GM18907 (cell line): ENCODE measurements around the gene NINJ1.

ENCODE experiments used
- ATAC-seq: cut with Tn5 transposase; IDR thresholded peaks from one replicate; pipeline ENCODE4 v1.9.1; 2021; ENCODE audit warnings: mild to moderate bottlenecking, moderate library complexity; ENCODE audit not compliant: unreplicated experiment

NINJ1 gene

DNA sequence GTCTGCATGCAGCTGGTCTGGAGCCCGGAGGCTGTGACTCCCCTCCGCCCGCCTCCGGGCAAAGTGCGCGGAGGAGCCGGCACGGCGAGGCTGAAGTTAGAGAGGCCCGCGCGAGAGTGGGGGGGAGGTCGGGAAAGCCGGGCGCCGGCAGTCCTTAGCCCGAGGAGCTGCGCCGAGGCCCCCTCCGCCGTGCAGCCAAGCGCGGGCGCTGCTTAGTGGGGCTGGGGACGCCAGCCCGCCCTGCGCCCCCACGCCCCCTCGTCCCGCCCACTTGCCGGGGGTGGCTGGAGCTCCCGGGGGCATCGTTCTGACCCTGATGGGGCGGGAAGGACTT is 403 bp downstream of the NINJ1 start:
- ATAC-seq, result peak; percentile 52

GRCh38 chr9:93132946-93133680 is 938 bp downstream of the NINJ1 start:
- ATAC-seq, result no peak

DNA sequence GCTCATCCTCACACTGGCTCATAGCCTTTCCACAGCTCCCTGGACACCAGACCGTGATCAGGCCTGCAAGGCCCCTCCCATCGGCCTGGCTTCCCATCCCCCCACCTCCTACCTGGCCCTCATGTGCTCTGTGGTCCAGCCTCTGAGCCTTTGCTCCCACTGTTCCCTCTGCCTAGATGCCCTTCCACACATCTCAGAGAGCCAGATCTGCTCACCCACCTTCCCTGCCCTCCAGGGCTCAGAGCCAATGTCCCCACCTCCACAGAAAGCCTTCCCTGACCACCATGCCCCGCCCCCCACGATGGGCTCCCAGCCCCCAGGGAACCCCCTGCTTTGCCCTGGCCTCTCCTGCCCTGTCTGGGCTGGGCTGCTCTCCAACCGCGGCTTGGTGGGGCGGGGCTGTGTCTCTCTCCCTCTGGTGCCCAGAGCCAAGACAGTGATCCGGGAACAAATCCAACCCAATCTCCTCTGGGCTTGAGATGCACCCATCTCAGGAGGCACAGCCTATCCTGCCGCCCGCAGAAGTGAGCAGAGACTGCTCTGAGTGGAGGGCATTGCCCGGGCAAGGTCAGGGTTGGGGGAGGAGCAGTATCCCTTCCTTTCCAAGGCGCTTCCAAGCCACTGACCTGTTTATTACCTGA is 1.6 kb downstream of the NINJ1 start:
- no peak for ATAC-seq

DNA sequence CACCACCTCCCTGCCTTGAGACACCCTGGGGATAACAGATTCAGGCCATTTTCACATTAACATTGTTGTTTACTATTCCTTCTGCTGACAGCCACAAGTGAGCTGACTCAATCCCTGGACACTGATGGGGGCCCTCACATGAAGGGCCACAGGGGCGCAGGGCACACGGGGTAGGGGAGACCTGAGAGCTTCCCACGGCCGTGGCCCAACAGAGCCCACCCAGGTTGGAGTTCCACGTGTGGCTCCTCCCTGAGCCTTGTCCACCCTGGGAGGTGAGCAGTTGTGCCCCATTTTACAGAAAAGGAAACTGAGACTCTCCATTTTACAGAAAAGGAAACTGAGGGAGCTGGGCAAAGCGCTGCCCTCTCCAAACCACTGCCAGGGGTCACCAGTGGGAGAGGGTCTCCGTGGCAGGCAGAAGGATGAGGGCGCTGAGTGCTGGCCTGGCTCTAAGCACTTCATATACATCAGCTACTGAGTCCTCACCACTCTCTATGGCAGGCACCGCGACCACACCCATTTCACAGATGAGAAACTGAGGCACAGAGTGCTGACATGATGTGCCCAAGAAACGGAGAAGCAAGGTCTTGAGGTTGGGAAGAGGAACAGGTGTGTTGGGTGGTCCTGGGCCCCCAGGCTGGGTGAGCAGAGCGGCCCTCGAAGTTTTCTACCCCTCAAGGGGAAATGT is 2.3 kb downstream of the NINJ1 start:
- no peak for ATAC-seq

- no peak for ATAC-seq
Measured at GRCh38 chr9:93130861-93131481, 3.1 kb downstream of the NINJ1 start.

- ATAC-seq, result no peak
Measured at GRCh38 chr9:93129691-93130500, 4.2 kb downstream of the NINJ1 start.

GRCh38 chr9:93129286-93129685 is 4.8 kb downstream of the NINJ1 start:
- ATAC-seq, result no peak

DNA sequence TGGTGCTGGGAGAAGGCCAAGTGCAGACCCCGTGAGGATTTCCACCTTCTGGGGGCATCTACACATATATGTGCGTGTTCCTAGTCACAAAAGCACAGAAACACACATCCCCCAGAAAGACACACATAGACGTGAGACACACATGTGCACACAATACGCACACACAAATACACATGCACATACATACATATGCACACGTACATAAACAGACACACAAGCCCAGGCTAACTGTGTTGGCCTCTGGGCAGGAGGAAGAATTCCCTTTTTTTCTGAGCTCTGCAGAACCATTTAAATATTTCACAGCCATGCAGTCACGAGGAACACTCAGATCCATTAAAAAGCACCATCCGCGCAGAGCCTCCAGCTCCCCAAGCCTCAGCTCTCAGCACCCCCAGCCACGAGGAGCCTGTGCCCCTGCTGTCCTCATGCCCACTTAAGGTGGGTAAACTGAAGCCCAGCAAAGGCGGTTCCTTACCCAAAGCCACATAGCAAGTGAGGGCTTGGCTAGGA is 5.3 kb downstream of the NINJ1 start:
- ATAC-seq, result no peak

GRCh38 chr9:93128011-93128714 is 5.9 kb downstream of the NINJ1 start:
- no peak for ATAC-seq

DNA sequence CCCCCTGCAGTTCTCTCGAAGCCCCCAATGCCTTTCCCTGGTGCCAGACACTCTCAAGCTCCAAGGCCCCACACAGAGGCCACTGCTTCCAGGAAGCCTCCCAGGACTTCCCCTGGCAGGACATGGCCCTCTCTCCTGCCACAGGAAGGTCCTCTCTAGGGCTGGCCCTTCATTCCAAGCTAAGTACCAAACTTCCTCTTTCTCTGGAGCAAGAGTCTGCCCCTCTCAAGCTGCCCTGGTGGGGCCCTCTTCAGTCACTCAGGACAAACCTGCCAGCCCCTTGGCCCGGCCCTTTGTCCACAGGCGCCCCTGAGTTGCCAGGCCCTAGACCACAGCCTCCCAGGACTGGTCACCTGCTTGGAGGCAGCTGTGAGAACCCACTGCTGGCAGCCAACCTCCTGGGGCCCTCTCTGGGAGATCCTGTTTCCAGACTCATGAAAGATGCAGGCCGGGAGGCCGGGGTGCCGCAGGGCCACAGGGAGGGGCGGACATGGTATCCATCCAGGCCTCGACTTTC is 6.6 kb downstream of the NINJ1 start:
- ATAC-seq, result no peak

GRCh38 chr9:93126825-93127368 is 7.2 kb downstream of the NINJ1 start:
- ATAC-seq, result no peak

DNA sequence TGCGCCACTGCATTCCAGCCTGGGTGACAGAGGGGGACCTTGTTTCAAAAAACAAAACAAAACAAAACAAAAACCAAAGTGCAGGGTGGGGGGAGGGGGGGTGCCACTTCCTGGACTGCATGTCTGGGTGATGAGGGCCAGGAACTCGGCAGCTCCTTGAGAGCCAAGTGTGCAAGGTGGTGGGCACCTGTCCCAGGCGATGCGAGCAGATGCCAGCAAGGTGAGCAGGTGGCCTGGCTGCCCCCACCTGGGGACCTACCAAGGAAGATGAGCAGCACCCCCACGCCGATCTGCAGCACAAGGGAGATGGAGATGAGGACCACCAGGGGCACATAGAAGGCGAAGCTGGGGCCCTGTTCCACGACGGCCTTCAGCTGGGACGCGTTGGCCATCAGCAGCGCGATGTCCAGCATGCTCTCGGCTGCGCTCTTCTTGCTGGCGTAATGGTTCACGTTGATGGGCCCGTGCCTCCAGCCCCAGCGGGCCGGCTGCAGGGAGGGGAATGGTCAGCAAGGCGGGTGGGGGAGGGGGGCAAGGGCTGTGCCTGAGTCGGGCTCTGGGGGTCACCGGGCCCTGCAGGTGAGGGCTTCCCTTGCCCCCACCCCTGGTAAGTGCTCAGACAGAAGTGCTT is 7.8 kb downstream of the NINJ1 start:
- no peak for ATAC-seq

GRCh38 chr9:93125331-93125894 is 8.6 kb downstream of the NINJ1 start:
- no peak for ATAC-seq

DNA sequence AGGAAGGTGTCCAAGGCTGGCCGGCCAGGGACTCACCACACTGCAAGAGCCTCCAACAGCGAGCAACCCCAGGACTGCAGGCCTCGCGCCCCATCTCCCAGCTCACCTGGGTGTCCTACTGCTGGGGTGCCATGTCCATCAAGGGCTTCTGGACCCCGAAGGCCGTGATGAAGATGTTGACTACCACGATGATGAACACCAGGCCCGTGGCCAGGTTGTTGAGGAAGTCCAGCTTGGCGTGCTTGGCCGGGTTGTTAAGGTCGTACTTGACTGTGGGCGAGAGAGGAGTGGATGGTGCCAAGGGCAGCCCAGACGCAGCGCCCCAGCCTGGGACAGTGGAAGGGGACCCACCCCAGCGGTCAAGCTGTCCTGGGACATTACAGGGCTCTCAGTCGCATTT is 9.3 kb downstream of the NINJ1 start:
- no peak for ATAC-seq

DNA sequence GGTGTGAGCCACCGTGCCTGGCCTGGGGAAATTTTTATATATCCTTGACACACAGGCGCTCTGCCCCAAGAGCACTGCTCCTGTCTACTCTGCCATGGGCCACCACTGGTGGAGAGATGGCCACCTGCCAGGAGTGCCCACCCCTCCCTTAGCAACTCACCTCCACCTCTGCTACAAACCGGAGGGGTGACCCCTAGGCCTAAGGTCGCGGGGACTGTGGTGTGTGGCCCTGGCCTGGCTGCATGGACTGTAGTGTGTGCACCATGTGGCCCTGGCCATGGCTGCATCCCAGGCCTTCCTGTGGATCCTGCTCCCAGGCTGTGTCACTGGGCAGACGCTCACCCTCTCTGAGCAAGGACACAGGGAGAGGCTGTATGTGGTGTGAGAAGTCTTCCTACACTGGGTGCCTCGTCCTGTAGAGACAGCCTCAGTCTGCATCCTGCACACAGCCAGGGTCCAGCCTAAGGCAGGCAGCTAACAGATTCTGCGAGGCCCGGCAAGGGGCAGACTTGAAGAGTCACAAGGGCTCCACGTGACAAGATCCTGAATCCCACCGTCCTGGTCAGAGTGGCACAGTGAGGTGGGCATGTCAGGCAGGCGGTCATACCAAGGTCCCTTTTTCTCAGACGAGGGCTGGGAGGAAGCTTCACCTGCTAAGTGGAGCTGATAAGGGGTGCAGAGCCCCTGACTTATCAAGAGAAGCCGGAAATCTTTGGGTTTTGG is 10.3 kb downstream of the NINJ1 start:
- ATAC-seq, result no peak

GRCh38 chr9:93122721-93123221 is 11.3 kb downstream of the NINJ1 start:
- ATAC-seq, result no peak

- no peak for ATAC-seq
Measured at GRCh38 chr9:93121316-93122241, 12.5 kb downstream of the NINJ1 start.
